Mesodermal cell (in vitro differentiated cells): ENCODE data around the gene TNFRSF11A.

ENCODE experiments used
- H3K27ac ChIP-seq: 2 replicates; pipeline ENCODE4 v1.7.0; 2013; ENCODE audit warnings: mild to moderate bottlenecking, low read depth, low read length, moderate library complexity; ENCODE audit not compliant: severe bottlenecking
- H3K36me3 ChIP-seq: 2 replicates; pipeline ENCODE4 v1.7.1; 2013; ENCODE audit warnings: mild to moderate bottlenecking, low read length, moderate library complexity; ENCODE audit not compliant: control insufficient read depth, insufficient read depth
- H3K4me1 ChIP-seq: one replicate; pipeline ENCODE4 v1.7.1; 2013; ENCODE audit warnings: mild to moderate bottlenecking, low read length; ENCODE audit not compliant: insufficient read depth, control insufficient read depth, poor library complexity, severe bottlenecking
- H3K4me3 ChIP-seq: 2 replicates; pipeline ENCODE4 v1.7.0; 2013; ENCODE audit warnings: low read length, control low read depth, mild to moderate bottlenecking; ENCODE audit not compliant: insufficient read depth, poor library complexity, severe bottlenecking; ENCODE audit errors: extremely low read depth
- H3K9me3 ChIP-seq: 2 replicates; pipeline ENCODE4 v1.7.1; 2013; ENCODE audit warnings: mild to moderate bottlenecking, low read length, moderate library complexity; ENCODE audit not compliant: control insufficient read depth
- WGBS, 2 experiments: methylation state at CpG; one replicate each; pipeline ENCODE4 v1.1.5; 2013; ENCODE audit warnings: missing lambda C conversion rate in 2 of 2; ENCODE audit not compliant: insufficient coverage in 2 of 2; 5-methylcytosine and 5-hydroxymethylcytosine counted together

The TNFRSF11A gene

GRCh38 chr18:62334120-62334519 lies 9.0 kb downstream of the TNFRSF11A start:
- Histone ChIP-seq H3K36me3 (no peaks in the 10 kb centered on the region), H3K27ac (no peak overlapping the region), H3K9me3 (no peaks in the 10 kb centered on the region), H3K4me3 (no peak overlapping the region), H3K4me1 (peaks cover 16% of the 10 kb centered on the region)
- 89% methylated on average over 3 of the region's 8 CpGs; no CpG with 5 or more reads in 1 of the 2 experiments for WGBS, 2 experiments

- Histone ChIP-seq H3K4me3 (no peak overlapping the region), H3K27ac (no peak overlapping the region), H3K9me3 (no peaks in the 10 kb centered on the region), H3K36me3 (no peaks in the 10 kb centered on the region), H3K4me1 (peaks cover 11% of the 10 kb centered on the region)
- 92 to 93% methylated on average over 3 of the region's 5 CpGs for WGBS, 2 experiments
Observed at GRCh38 chr18:62335494-62335893, 10.4 kb downstream of the TNFRSF11A start.

- H3K36me3 ChIP-seq, result no peaks in the 10 kb centered on the region
- 87 to 96% methylated on average over 5 of the region's 5 CpGs for WGBS, 2 experiments
- peaks cover 11% of the 10 kb centered on the region for H3K4me1 ChIP-seq
- no peak overlapping the region for H3K4me3 ChIP-seq
- no peak overlapping the region for H3K27ac ChIP-seq
- H3K9me3 ChIP-seq, result no peaks in the 10 kb centered on the region
Observed at GRCh38 chr18:62336618-62337017, 11.5 kb downstream of the TNFRSF11A start.

GRCh38 chr18:62337336-62337735 lies 12.2 kb downstream of the TNFRSF11A start:
- Histone ChIP-seq H3K9me3 (no peaks in the 10 kb centered on the region), H3K36me3 (no peaks in the 10 kb centered on the region), H3K27ac (no peak overlapping the region), H3K4me3 (no peak overlapping the region), H3K4me1 (peaks cover 11% of the 10 kb centered on the region)
- whole genome bisulfite sequencing, 2 experiments, result 86 to 95% methylated on average over 5 to 6 of the region's 7 CpGs

GRCh38 chr18:62338446-62339105 lies 13.5 kb downstream of the TNFRSF11A start:
- WGBS, 2 experiments, result 48 to 49% methylated on average over 6 to 9 of the region's 10 CpGs
- Histone ChIP-seq H3K36me3 (no peaks in the 10 kb centered on the region), H3K27ac (no peak overlapping the region), H3K4me1 (peaks cover 11% of the 10 kb centered on the region), H3K9me3 (no peaks in the 10 kb centered on the region), H3K4me3 (no peak overlapping the region)

- WGBS, 2 experiments, result 53 to 56% methylated on average over 13 of the region's 15 CpGs
- H3K4me3 ChIP-seq, result no peak overlapping the region
Observed at GRCh38 chr18:62339106-62339988, 14.2 kb downstream of the TNFRSF11A start.

GRCh38 chr18:62340996-62341395 lies 15.9 kb downstream of the TNFRSF11A start:
- Histone ChIP-seq H3K27ac (no peak overlapping the region), H3K9me3 (no peaks in the 10 kb centered on the region), H3K4me1 (peaks cover 11% of the 10 kb centered on the region), H3K4me3 (no peak overlapping the region), H3K36me3 (no peaks in the 10 kb centered on the region)
- 92 to 98% methylated on average over 9 of the region's 9 CpGs for WGBS, 2 experiments

More at GRCh38 chr18:62339106-62339988, 14.2 kb downstream of the TNFRSF11A start:
- H3K27ac ChIP-seq, result peak overlapping the region; percentile 36
- H3K36me3 ChIP-seq, result no peaks in the 10 kb centered on the region
- no peaks in the 10 kb centered on the region for H3K9me3 ChIP-seq
- peaks cover 11% of the 10 kb centered on the region for H3K4me1 ChIP-seq

GRCh38 chr18:62341473-62341872 lies 16.4 kb downstream of the TNFRSF11A start:
- Histone ChIP-seq H3K27ac (no peak overlapping the region), H3K36me3 (no peaks in the 10 kb centered on the region), H3K4me3 (no peak overlapping the region), H3K4me1 (peaks cover 11% of the 10 kb centered on the region), H3K9me3 (no peaks in the 10 kb centered on the region)
- 89% methylated on average over 3 of the region's 3 CpGs for WGBS, 2 experiments

GRCh38 chr18:62342884-62343283 lies 17.8 kb downstream of the TNFRSF11A start:
- no peak overlapping the region for H3K4me3 ChIP-seq
- peaks cover 11% of the 10 kb centered on the region for H3K4me1 ChIP-seq
- H3K27ac ChIP-seq, result no peak overlapping the region
- H3K9me3 ChIP-seq, result no peaks in the 10 kb centered on the region
- H3K36me3 ChIP-seq, result no peaks in the 10 kb centered on the region
- WGBS, 2 experiments, result 100% methylated on average over 1 of the region's 4 CpGs; no CpG with 5 or more reads in 1 of the 2 experiments

- Histone ChIP-seq H3K36me3 (no peaks in the 10 kb centered on the region), H3K9me3 (no peaks in the 10 kb centered on the region), H3K4me3 (no peak overlapping the region), H3K4me1 (peaks cover 11% of the 10 kb centered on the region), H3K27ac (no peak overlapping the region)
- 89 to 94% methylated on average over 2 to 4 of the region's 8 CpGs for WGBS, 2 experiments
Observed at GRCh38 chr18:62343316-62343715, 18.2 kb downstream of the TNFRSF11A start.

GRCh38 chr18:62345909-62346308 lies 20.8 kb downstream of the TNFRSF11A start:
- Histone ChIP-seq H3K4me1 (no peaks in the 10 kb centered on the region), H3K9me3 (no peaks in the 10 kb centered on the region), H3K4me3 (no peak overlapping the region), H3K36me3 (no peaks in the 10 kb centered on the region), H3K27ac (no peak overlapping the region)
- 86 to 100% methylated on average over 1 of the region's 2 CpGs for WGBS, 2 experiments
